WI38 (cell line): ENCODE measurements around the gene TRMT61A.
A peak's percentile ranks its signal among the peaks of the same experiment; 100 is the strongest.

Source experiments
- H3K4me3 ChIP-seq: 2 replicates; pipeline ENCODE4 v1.5.1; 2011; ENCODE audit warnings: low read depth, mild to moderate bottlenecking, control low read depth, low read length
- CTCF ChIP-seq: IDR thresholded peaks from 2 replicates; pipeline ENCODE4 v1.5.1; 2012; ENCODE audit warnings: low read depth, mild to moderate bottlenecking, control low read depth, low read length

The TRMT61A gene

DNA sequence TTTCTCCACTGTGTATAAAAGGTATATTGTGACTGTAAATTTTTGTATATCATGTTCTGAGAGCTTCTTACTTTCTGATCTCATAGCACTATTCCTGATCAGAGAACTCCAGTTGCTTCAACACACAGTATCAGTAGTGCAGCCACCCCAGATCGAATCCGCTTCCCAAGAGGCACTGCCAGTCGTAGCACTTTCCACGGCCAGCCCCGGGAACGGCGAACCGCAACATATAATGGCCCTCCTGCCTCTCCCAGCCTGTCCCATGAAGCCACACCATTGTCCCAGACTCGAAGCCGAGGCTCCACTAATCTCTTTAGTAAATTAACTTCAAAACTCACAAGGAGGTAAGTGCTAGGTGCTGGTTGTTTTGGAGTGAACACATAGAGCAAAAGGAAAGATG, 37.3 kb upstream of the TRMT61A start:
- TF ChIP-seq CTCF = no peak
- no peak overlapping the region for H3K4me3 ChIP-seq

- no peak overlapping the region for H3K4me3 ChIP-seq
- TF ChIP-seq CTCF = no peak
Observed at GRCh38 chr14:103492156-103492925, 36.7 kb upstream of the TRMT61A start.

GRCh38 chr14:103495854-103496253, 33.1 kb upstream of the TRMT61A start:
- no peak overlapping the region for H3K4me3 ChIP-seq
- no peak for TF ChIP-seq CTCF

DNA sequence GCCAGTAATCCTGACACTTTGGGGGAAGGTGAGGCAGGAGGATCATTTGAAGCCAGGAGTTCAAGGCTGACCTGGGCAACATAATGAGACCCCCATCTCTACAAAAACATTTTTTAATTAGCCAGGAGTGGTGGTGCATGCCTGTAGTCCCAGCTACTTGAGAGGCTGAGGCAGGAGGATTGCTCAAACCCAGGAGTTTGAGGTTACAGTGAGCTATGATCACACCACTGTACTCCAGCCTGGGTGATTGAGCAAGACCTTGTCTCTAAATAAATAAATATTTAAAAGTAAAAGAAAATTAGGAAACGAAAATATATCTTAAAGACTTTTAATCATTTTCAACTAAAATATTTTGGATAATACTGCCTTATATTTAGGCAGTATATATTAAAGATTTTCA, 32.2 kb upstream of the TRMT61A start:
- TF ChIP-seq CTCF = no peak
- no peak overlapping the region for H3K4me3 ChIP-seq

DNA sequence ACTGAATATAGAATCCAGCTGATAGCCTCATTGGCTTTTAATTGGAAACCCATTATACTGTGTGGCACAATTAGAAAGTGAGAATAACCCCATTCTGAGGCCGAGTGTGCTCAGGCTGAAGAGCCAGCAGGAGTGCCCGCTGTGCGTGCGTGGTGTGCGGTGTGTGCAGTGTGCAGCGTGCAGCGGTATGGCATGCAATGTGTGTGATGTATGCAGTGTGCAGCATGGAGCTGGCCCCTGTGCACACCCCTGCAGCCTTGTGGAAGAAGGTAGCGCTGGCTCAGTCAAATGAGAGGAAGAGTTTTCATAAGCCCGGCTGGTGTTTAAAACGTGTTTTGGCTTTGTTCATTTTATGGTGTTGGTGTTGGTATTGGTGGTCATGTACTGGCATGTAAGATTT, 29.3 kb upstream of the TRMT61A start:
- TF ChIP-seq CTCF = no peak
- H3K4me3 ChIP-seq = no peak overlapping the region

GRCh38 chr14:103500148-103500990, 28.6 kb upstream of the TRMT61A start:
- TF ChIP-seq CTCF = peak; percentile 87
- H3K4me3 ChIP-seq = no peak overlapping the region

- TF ChIP-seq CTCF = no peak
Observed at GRCh38 chr14:103501041-103501870, 27.7 kb upstream of the TRMT61A start.

More at GRCh38 chr14:103501041-103501870, 27.7 kb upstream of the TRMT61A start:
- no peak overlapping the region for H3K4me3 ChIP-seq
